Type B pancreatic cell (in vitro differentiated cells): ENCODE results near the gene ZCCHC24. TPM values are rescaled to one million over a fixed set of nuclear protein-coding genes. Genes with fewer than 3 reads are reported as not detected.

ENCODE experiments used
- DNase-seq: peaks from one replicate; pipeline ENCODE4 v3.0.0; 2021; ENCODE audit warnings: mixed read lengths; ENCODE audit not compliant: unreplicated experiment; ENCODE audit errors: extremely low spot score
- H3K27ac Mint-ChIP-seq: 2 replicates; pipeline ENCODE4 v1.8.0; 2021; ENCODE audit warnings: mild to moderate bottlenecking, mixed read lengths
- H3K27me3 Mint-ChIP-seq: 2 replicates; pipeline ENCODE4 v1.8.0; 2021; ENCODE audit warnings: mixed read lengths
- H3K36me3 Mint-ChIP-seq: 2 replicates; pipeline ENCODE4 v1.8.0; 2021; ENCODE audit warnings: mixed read lengths
- H3K4me1 Mint-ChIP-seq: one replicate; pipeline ENCODE4 v1.8.0; 2021; ENCODE audit warnings: mixed read lengths; ENCODE audit not compliant: unreplicated experiment
- H3K4me3 Mint-ChIP-seq: 2 replicates; pipeline ENCODE4 v1.8.0; 2021; ENCODE audit warnings: mild to moderate bottlenecking, mixed read lengths
- H3K9me3 Mint-ChIP-seq: 2 replicates; pipeline ENCODE4 v1.8.0; 2021; ENCODE audit warnings: mixed read lengths
- total RNA-seq: library from RNA; stranded (reverse); gene quantifications from 2 replicates; pipeline ENCODE4 v1.2.1, GENCODE V29; 2021; ENCODE audit warnings: low replicate concordance
- TF ChIP-seq, protein P1 (sequence below): fragments of 200-600 bp; sonication (generic); conservative IDR thresholded peaks from 2 replicates; pipeline ENCODE4 v1.5.0; 2021; ENCODE audit warnings: antibody characterized with exemption, mild to moderate bottlenecking

The ZCCHC24 gene
- total RNA-seq, 1 donor from 2014 or later = 29.1 TPM

DNA sequence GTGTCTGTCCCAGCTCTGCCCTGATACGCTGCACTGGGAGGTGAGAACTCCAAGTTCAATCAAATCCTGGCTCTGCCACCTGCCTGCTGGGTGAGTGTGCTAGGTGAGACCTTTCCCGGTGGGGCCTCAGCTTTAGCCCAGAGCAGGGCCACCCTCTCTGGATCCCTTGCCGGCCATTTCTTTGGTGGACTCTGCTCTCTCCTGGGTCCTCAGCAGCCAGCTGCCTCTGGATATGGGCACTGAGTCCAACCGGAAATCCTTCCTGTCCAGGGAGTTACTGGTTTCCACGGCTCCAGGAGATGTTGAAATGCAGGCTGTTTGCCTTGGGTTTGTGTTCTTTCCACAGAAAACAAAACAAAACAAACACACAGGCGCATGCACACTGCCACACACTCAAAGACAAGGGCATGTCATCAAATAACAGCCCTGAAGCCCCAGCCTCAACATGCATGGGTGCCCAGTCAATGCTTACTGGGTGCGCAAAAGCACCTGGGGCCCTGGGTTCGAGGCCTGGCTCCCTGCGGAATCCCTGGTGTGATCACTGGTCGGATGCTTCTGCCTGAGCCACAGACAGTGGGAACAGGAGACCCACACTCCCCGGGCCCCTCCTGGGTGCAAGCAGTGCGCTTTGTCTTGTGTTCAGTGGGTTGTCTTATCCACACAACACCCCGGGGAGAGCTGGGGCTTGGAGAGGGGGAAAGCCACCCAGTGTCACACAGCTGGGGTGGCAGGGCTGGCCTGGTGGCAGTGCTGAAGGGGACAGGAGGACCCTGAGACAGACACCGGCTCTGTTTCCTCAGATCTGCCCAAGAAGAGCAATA, 65.1 kb downstream of the ZCCHC24 start:
- no peaks in the 10 kb centered on the region for H3K9me3 Mint-ChIP-seq
- peak; percentile 72 for DNase-seq
- H3K27me3 Mint-ChIP-seq = no peaks in the 10 kb centered on the region
- TF ChIP-seq, protein P1, sequence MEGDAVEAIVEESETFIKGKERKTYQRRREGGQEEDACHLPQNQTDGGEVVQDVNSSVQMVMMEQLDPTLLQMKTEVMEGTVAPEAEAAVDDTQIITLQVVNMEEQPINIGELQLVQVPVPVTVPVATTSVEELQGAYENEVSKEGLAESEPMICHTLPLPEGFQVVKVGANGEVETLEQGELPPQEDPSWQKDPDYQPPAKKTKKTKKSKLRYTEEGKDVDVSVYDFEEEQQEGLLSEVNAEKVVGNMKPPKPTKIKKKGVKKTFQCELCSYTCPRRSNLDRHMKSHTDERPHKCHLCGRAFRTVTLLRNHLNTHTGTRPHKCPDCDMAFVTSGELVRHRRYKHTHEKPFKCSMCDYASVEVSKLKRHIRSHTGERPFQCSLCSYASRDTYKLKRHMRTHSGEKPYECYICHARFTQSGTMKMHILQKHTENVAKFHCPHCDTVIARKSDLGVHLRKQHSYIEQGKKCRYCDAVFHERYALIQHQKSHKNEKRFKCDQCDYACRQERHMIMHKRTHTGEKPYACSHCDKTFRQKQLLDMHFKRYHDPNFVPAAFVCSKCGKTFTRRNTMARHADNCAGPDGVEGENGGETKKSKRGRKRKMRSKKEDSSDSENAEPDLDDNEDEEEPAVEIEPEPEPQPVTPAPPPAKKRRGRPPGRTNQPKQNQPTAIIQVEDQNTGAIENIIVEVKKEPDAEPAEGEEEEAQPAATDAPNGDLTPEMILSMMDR = no peak
- no peak overlapping the region for H3K27ac Mint-ChIP-seq
- H3K4me1 Mint-ChIP-seq = peaks cover 13% of the 10 kb centered on the region
- H3K36me3 Mint-ChIP-seq = no peaks in the 10 kb centered on the region
- H3K4me3 Mint-ChIP-seq = no peak overlapping the region

DNA sequence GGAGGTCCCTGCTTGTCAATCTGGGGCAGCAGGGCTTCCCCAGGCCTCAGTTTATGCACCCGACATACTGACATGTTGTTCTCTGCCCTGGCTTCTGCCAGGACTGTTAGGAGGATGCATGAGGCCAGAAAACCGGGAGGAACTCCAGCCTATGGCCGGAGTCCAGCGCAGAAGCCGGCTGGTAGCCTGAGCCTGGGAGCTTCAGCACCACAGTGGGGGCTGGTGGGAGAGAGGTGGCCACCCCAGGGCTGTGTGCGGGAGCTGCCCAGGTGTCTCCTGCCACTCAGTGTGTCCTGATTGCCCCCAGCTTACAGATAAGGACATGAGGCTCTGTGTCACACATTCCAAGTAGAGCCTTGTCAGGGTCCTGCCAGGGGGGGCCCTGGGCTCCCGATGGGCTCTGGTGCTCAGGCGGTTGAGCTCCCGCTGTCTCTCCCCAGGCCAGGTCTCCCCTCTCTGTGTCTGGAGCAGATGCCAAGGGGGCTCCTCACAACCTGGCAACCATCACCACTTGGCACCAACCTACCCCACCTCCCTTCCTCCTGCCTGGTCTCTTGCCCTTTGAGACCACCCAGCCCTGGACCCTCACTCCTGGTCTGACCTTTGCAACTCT, 65.8 kb downstream of the ZCCHC24 start:
- Mint-ChIP-seq H3K27me3 (no peaks in the 10 kb centered on the region), H3K4me3 (no peak overlapping the region), H3K36me3 (no peaks in the 10 kb centered on the region), H3K9me3 (no peaks in the 10 kb centered on the region), H3K27ac (no peak overlapping the region), H3K4me1 (peaks cover 20% of the 10 kb centered on the region)
- TF ChIP-seq, protein P1 = no peak
- DNase-seq = peak; percentile 61

DNA sequence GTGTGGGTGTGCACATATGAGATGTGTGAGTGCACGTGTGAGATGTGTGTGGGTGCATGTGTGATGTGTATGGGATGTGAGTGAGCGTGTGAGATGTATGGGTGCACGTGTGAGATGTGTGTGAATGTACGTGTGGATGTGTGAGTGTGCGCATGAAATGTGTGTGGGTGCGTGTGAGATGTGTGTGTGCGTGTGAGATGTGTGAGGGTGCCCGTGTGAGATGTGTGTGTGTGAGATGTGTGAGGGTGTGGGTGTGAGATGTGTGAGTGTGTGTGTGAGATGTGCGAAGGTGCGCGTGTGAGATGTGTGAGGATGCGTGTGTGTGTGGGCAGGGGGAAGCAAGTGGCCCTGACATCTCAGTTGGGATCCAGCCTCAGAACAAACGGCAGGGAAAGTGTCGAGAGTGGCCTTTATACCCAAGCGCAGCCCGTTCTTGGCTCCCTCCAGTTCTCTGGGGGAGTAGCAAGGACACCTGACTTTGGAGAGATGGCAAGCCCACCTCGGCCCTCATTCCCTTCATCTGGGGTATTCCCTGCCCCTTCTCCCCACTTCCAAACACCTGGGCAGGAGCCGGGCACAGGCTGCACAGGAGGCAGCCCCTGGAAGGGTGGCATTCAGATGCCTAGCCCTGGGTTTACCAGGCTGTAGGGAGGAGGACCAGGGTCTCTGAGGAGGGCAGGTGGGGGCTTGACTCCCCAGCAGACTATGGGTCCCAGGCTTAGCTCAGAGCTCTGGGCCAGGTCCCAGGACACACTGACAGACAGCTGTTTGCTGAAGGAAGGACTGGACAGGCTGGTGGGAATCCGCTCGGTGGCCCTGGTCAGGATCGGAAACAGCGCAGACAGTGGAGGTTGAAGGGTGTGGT, 66.5 kb downstream of the ZCCHC24 start:
- peak; percentile 47 for DNase-seq
- TF ChIP-seq, protein P1 = no peak
- Mint-ChIP-seq H3K4me1 (peaks cover 22% of the 10 kb centered on the region), H3K36me3 (no peaks in the 10 kb centered on the region), H3K4me3 (no peak overlapping the region), H3K27ac (no peak overlapping the region), H3K27me3 (no peaks in the 10 kb centered on the region), H3K9me3 (no peaks in the 10 kb centered on the region)

DNA sequence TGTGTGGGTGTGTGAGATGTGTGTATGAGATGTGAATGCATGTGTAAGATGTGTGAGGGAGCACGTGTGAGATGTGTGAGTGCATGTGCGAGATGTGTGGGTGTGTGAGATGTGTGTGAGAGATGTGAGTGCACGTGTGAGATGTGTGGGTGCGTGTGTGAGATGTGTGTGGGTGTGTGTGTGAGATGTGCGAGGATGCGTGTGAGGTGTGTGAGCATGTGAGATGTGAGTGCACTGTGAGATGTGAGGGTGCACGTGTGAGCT, 67.1 kb downstream of the ZCCHC24 start:
- Mint-ChIP-seq H3K27ac (no peak overlapping the region), H3K4me1 (peaks cover 22% of the 10 kb centered on the region), H3K4me3 (no peak overlapping the region), H3K27me3 (no peaks in the 10 kb centered on the region), H3K9me3 (no peaks in the 10 kb centered on the region), H3K36me3 (no peaks in the 10 kb centered on the region)
- DNase-seq = no peak
- TF ChIP-seq, protein P1 = no peak

DNA sequence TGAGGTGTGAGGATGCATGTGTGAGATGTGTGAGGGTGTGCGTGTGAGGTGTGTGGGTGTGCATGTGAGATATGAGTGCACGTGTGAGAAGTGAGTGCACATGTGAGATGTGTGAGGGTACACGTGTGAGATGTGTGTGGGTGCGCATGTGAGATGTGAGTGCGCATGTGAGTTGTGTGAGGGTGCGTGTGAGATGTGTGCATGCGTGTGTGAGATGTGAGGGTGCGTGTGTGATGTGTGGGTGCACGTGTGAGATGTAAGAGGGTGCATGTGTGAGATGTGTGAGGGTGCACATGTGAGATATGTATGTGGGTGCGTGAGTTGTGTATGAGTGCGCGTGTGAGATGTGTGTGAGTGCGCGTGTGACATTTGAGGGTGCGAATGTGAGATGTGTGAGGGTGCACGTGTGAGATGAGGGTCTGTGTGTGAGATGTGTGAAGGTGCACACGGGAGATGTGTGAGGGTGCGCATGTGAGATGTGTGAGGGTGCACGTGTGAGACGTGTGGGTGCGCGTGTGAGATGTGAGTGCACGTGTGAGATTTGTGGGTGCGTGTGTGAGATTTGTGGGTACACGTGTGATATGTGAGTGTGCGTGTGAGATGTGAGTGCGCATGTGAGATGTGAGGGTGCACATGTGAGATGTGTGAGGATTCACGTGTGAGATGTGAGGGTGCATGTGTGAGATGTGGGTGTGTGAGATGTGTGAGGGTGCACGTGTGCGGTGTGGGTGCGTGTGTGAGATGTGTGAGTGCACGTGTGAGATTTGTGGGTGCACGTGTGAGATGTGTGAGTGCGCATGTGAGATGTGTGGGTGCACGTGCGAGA, 67.7 kb downstream of the ZCCHC24 start:
- TF ChIP-seq, protein P1 = no peak
- Mint-ChIP-seq H3K4me3 (no peak overlapping the region), H3K9me3 (no peaks in the 10 kb centered on the region), H3K27me3 (no peaks in the 10 kb centered on the region), H3K27ac (no peak overlapping the region), H3K36me3 (no peaks in the 10 kb centered on the region), H3K4me1 (peaks cover 21% of the 10 kb centered on the region)
- no peak for DNase-seq
